ENCODE results near the gene EPHA3.

Gene EPHA3

DNA sequence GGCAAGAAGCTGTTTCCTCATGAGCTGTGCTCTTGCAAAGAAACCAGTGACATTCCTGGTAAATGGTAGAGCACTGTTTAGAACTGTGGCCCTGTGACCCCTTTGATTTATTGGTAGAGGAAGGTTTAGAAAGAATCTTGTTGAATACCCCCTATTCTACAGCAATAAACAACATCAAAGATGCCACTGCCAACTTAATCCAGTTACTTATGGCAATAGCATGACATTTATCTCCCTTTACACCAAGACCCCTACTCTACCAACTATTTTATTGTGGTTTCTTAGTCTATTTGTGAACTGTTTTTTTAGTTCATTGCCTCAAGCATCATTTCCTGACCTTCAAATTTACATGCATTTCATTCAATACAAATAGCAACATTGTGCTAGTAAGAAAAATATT lies 288.6 kb downstream of the EPHA3 start:
- H2BK5ac ChIP-seq (ENCODE audit: low read depth, low read length, poor library complexity, severe bottlenecking): no peak overlapping the region
- H3K9me3 ChIP-seq (ENCODE audit: control insufficient read depth, low read length): no peaks in the 10 kb centered on the region
- no peak overlapping the region for H2BK15ac ChIP-seq (ENCODE audit: low read depth, poor library complexity, severe bottlenecking)
- H3K79me1 ChIP-seq (replicated peaks; ENCODE audit: low read length, poor library complexity, severe bottlenecking): no peaks in the 10 kb centered on the region
- H3K4me3 ChIP-seq (ENCODE audit: insufficient read depth in 1 of 2, low read depth in 1 of 2, low read length in 2 of 2): no peak overlapping the region
- H3K4me2 ChIP-seq (ENCODE audit: low read length, poor library complexity, severe bottlenecking): no peak overlapping the region
- no peak overlapping the region for H4K8ac ChIP-seq (ENCODE audit: low read length)
- H3K18ac ChIP-seq (ENCODE audit: low read depth in 1 of 2, low read length in 2 of 2): no peak overlapping the region
- no peak overlapping the region for H4K91ac ChIP-seq (ENCODE audit: low read length)
- H2AFZ ChIP-seq (ENCODE audit: low read depth, low read length): no peak overlapping the region
- H3K14ac ChIP-seq (ENCODE audit: low read length in 2 of 2): no peak overlapping the region
- H3K9ac ChIP-seq (ENCODE audit: low read length): no peak overlapping the region
- no peak overlapping the region for H3K23ac ChIP-seq (ENCODE audit: low read length in 2 of 2)
- no peak overlapping the region for H3K4ac ChIP-seq (ENCODE audit: low read depth in 1 of 2, low read length in 2 of 2)
- DNase-seq: no peak
- H2AK5ac ChIP-seq (ENCODE audit: low read length, severe bottlenecking): no peak overlapping the region
- no peak overlapping the region for H3K27ac ChIP-seq (ENCODE audit: low read length, poor library complexity, severe bottlenecking)
- no peaks in the 10 kb centered on the region for H3K4me1 ChIP-seq (ENCODE audit: control insufficient read depth, insufficient read depth, low read depth, low read length)
- H3K36me3 ChIP-seq (ENCODE audit: control insufficient read depth in 1 of 2, insufficient read depth in 2 of 2, low read depth in 1 of 2, low read length in 2 of 2): no peaks in the 10 kb centered on the region
- H3K27me3 ChIP-seq (ENCODE audit: control insufficient read depth in 1 of 2, insufficient read depth in 1 of 2, low read length in 2 of 2): no peaks in the 10 kb centered on the region
- no peak overlapping the region for H2BK12ac ChIP-seq (ENCODE audit: low read length in 2 of 2)
- no peak overlapping the region for H2BK120ac ChIP-seq (ENCODE audit: low read depth, low read length)

DNA sequence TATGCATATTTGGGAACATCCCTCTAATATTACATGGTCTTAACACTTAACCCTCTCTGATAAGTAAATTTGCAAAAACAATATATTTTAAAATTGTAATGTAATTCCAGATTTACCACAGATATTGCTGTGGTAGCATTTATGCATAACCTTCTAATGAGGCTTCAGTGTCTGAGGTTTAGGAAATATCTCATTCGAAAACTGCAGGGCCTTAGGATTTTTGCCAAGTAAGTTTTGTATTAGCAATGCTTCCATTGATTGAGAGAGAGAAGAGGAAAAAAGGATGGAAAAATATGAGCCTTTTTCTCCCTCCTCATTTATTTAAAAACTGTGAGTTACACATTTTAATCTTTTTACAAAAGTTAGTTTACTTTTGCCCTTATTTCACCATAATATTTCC lies 294.6 kb downstream of the EPHA3 start:
- Histone ChIP-seq H2AK5ac (ENCODE audit: low read length, severe bottlenecking) (no peak overlapping the region), H2BK120ac (ENCODE audit: low read depth, low read length) (no peak overlapping the region), H3K79me1 (replicated peaks; ENCODE audit: low read length, poor library complexity, severe bottlenecking) (no peaks in the 10 kb centered on the region), H3K4me2 (ENCODE audit: low read length, poor library complexity, severe bottlenecking) (no peak overlapping the region), H3K36me3 (ENCODE audit: control insufficient read depth in 1 of 2, insufficient read depth in 2 of 2, low read depth in 1 of 2, low read length in 2 of 2) (no peaks in the 10 kb centered on the region), H2BK15ac (ENCODE audit: low read depth, poor library complexity, severe bottlenecking) (no peak overlapping the region), H3K4ac (ENCODE audit: low read depth in 1 of 2, low read length in 2 of 2) (no peak overlapping the region), H2BK12ac (ENCODE audit: low read length in 2 of 2) (no peak overlapping the region), H3K27me3 (ENCODE audit: control insufficient read depth in 1 of 2, insufficient read depth in 1 of 2, low read length in 2 of 2) (no peaks in the 10 kb centered on the region), H3K18ac (ENCODE audit: low read depth in 1 of 2, low read length in 2 of 2) (no peak overlapping the region), H3K14ac (ENCODE audit: low read length in 2 of 2) (no peak overlapping the region), H4K91ac (ENCODE audit: low read length) (no peak overlapping the region), H4K8ac (ENCODE audit: low read length) (no peak overlapping the region), H3K4me1 (ENCODE audit: control insufficient read depth, insufficient read depth, low read depth, low read length) (no peaks in the 10 kb centered on the region), H3K4me3 (ENCODE audit: insufficient read depth in 1 of 2, low read depth in 1 of 2, low read length in 2 of 2) (no peak overlapping the region), H3K9me3 (ENCODE audit: control insufficient read depth, low read length) (no peaks in the 10 kb centered on the region), H3K27ac (ENCODE audit: low read length, poor library complexity, severe bottlenecking) (no peak overlapping the region), H2BK5ac (ENCODE audit: low read depth, low read length, poor library complexity, severe bottlenecking) (no peak overlapping the region), H2AFZ (ENCODE audit: low read depth, low read length) (no peak overlapping the region), H3K23ac (ENCODE audit: low read length in 2 of 2) (no peak overlapping the region), H3K9ac (ENCODE audit: low read length) (no peak overlapping the region)
- no peak for DNase-seq
- 90% methylated on average over 1 of the region's 1 CpG for WGBS

DNA sequence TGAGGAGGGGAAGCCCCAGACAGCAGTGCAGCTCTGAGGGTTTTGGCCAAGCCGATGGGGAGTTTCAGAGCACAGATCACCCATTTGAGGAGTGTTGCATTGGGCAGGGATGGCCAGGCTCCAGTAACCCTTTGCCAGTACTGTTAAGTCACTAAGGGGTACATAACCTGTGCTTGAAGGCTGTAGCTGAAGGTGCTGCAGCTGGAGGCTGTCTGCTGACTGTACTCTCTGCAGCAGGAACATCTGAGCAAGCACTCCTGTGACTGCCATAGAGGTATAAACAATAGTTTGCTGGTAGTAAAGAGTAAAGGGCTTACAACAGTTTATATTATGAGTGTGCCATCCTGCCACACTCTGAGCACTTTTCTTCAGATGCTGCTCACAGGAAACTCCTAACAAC lies 297.8 kb downstream of the EPHA3 start:
- Histone ChIP-seq H3K9ac (ENCODE audit: low read length) (no peak overlapping the region), H3K14ac (ENCODE audit: low read length in 2 of 2) (no peak overlapping the region), H4K8ac (ENCODE audit: low read length) (no peak overlapping the region), H2BK5ac (ENCODE audit: low read depth, low read length, poor library complexity, severe bottlenecking) (no peak overlapping the region), H3K9me3 (ENCODE audit: control insufficient read depth, low read length) (no peaks in the 10 kb centered on the region), H3K36me3 (ENCODE audit: control insufficient read depth in 1 of 2, insufficient read depth in 2 of 2, low read depth in 1 of 2, low read length in 2 of 2) (no peaks in the 10 kb centered on the region), H3K18ac (ENCODE audit: low read depth in 1 of 2, low read length in 2 of 2) (no peak overlapping the region), H3K27ac (ENCODE audit: low read length, poor library complexity, severe bottlenecking) (no peak overlapping the region), H3K4ac (ENCODE audit: low read depth in 1 of 2, low read length in 2 of 2) (no peak overlapping the region), H3K23ac (ENCODE audit: low read length in 2 of 2) (no peak overlapping the region), H2BK120ac (ENCODE audit: low read depth, low read length) (no peak overlapping the region), H4K91ac (ENCODE audit: low read length) (no peak overlapping the region), H2BK15ac (ENCODE audit: low read depth, poor library complexity, severe bottlenecking) (no peak overlapping the region), H3K4me2 (ENCODE audit: low read length, poor library complexity, severe bottlenecking) (no peak overlapping the region), H3K4me3 (ENCODE audit: insufficient read depth in 1 of 2, low read depth in 1 of 2, low read length in 2 of 2) (no peak overlapping the region), H2AK5ac (ENCODE audit: low read length, severe bottlenecking) (no peak overlapping the region), H3K4me1 (ENCODE audit: control insufficient read depth, insufficient read depth, low read depth, low read length) (no peaks in the 10 kb centered on the region), H2BK12ac (ENCODE audit: low read length in 2 of 2) (no peak overlapping the region), H3K27me3 (ENCODE audit: control insufficient read depth in 1 of 2, insufficient read depth in 1 of 2, low read length in 2 of 2) (no peaks in the 10 kb centered on the region), H2AFZ (ENCODE audit: low read depth, low read length) (no peak overlapping the region), H3K79me1 (replicated peaks; ENCODE audit: low read length, poor library complexity, severe bottlenecking) (no peaks in the 10 kb centered on the region)
- DNase-seq: no peak
- 72% methylated on average over 1 of the region's 1 CpG for WGBS

DNA sequence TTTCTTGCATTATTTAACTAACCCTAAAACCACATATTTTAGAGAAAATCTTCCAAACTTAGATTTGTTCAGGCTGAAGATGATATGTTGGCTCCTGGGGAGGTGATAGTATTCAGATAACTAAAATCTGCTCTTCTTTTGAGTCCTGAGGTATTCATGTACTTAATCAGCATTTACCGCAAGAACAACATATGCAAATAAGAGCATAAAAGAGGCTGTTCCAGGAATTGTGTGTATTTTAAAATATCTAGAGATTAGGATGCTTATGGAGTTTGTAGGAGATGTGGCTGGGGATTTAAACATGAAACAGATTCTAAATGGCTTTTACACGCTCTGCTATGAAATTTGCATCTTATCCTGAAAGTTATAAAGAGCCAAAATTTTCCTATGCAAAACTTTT lies 298.2 kb downstream of the EPHA3 start:
- DNase-seq: no peak
- Histone ChIP-seq H3K9ac (ENCODE audit: low read length) (no peak overlapping the region), H3K9me3 (ENCODE audit: control insufficient read depth, low read length) (no peaks in the 10 kb centered on the region), H2AK5ac (ENCODE audit: low read length, severe bottlenecking) (no peak overlapping the region), H3K4me1 (ENCODE audit: control insufficient read depth, insufficient read depth, low read depth, low read length) (no peaks in the 10 kb centered on the region), H2BK15ac (ENCODE audit: low read depth, poor library complexity, severe bottlenecking) (no peak overlapping the region), H2BK5ac (ENCODE audit: low read depth, low read length, poor library complexity, severe bottlenecking) (no peak overlapping the region), H3K79me1 (replicated peaks; ENCODE audit: low read length, poor library complexity, severe bottlenecking) (no peaks in the 10 kb centered on the region), H3K27me3 (ENCODE audit: control insufficient read depth in 1 of 2, insufficient read depth in 1 of 2, low read length in 2 of 2) (no peaks in the 10 kb centered on the region), H3K23ac (ENCODE audit: low read length in 2 of 2) (no peak overlapping the region), H2AFZ (ENCODE audit: low read depth, low read length) (no peak overlapping the region), H3K4ac (ENCODE audit: low read depth in 1 of 2, low read length in 2 of 2) (no peak overlapping the region), H3K18ac (ENCODE audit: low read depth in 1 of 2, low read length in 2 of 2) (no peak overlapping the region), H3K4me2 (ENCODE audit: low read length, poor library complexity, severe bottlenecking) (no peak overlapping the region), H4K91ac (ENCODE audit: low read length) (no peak overlapping the region), H3K36me3 (ENCODE audit: control insufficient read depth in 1 of 2, insufficient read depth in 2 of 2, low read depth in 1 of 2, low read length in 2 of 2) (no peaks in the 10 kb centered on the region), H2BK12ac (ENCODE audit: low read length in 2 of 2) (no peak overlapping the region), H3K27ac (ENCODE audit: low read length, poor library complexity, severe bottlenecking) (no peak overlapping the region), H2BK120ac (ENCODE audit: low read depth, low read length) (no peak overlapping the region), H3K4me3 (ENCODE audit: insufficient read depth in 1 of 2, low read depth in 1 of 2, low read length in 2 of 2) (no peak overlapping the region), H3K14ac (ENCODE audit: low read length in 2 of 2) (no peak overlapping the region), H4K8ac (ENCODE audit: low read length) (no peak overlapping the region)
- WGBS: 90% methylated on average over 2 of the region's 2 CpGs

All from mesenchymal stem cell (in vitro differentiated cells and primary cell).